ENCODE measurements around the gene CLBA1.
A peak's percentile ranks its signal among the peaks of the same experiment; 100 is the strongest.
"Not testable (repeated sequence)": the region's sequence is repeated elsewhere in the genome, so short reads cannot be mapped to it uniquely, and the experiment has no call there.

Gene CLBA1

DNA sequence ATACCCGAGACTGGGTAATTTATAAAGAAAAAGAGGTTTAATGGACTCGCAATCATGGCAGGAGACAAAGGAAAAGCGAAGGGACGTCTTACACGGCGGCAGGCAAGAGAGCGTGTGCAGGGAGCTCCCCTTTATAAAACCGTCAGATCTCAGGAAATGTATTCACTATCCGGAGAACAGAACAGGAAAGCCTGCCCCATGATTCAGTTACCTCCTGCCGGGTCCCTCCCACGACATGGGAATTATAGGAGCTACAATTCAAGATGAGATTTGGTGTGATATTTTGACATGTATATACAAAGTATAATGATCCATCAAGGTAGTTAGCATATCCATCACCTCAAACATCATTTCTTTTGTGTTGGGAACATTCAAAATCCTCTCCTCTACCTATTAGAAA, 37.6 kb downstream of the CLBA1 start:
- DNase-seq (ENCODE audit: low read depth): no peak

DNA sequence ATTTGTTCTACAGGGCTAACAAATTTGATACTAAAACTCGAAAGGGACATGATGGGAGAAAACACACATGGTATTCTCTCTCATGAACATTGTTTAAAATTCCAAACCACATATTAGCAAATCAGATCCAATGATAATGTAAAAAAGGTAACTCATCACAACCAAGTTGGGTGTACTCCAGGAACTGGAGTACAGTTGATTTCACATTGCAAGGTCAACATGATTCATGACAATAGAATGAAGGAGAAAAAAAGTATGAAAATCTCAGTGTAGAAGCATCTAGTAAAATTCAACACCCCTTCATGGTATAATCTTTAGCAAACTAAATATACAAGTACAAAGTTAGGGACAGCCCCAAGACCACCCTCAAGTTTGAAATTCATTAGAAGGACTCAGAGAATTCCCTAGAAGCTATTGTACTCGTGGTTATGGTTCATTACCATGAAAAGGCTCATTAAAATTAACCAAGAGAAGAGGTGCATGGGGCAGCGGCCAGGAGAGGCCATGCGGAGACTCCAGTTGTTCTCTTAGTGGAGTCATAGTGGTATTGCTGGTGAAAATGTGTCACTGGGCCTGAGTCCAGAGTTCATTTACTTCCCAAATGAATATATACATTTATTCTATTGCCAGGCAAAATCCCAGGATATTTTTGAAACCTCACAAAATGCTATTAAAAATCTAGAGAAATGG, 38.3 kb downstream of the CLBA1 start:
- no peak for DNase-seq (ENCODE audit: low read depth)

DNA sequence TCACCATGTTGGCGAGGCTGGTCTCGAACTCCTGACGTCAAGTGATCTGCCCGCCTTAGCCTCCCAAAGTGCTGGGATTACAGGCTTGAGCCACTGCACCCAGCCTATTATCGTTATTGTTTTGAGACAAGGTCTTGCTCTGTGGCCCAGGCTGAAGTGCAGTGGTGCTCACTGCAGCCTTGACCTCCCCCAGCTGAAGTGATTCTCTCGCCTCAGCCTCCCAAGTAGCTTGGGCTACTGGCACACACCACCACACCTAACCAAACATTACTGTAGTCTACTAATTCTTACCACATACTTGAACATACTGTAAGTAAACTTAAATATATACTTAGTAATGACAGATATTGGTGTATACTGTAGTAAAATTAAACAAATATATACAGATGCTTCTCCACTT, 39.8 kb downstream of the CLBA1 start:
- no peak for DNase-seq (ENCODE audit: low read depth)

- no peak for DNase-seq (ENCODE audit: low read depth)
These were observed 40.6 kb downstream of the CLBA1 start for GRCh38 chr14:105026033-105026785.

GRCh38 chr14:105026802-105027563, 41.4 kb downstream of the CLBA1 start:
- DNase-seq (ENCODE audit: low read depth): peak; percentile 61

DNA sequence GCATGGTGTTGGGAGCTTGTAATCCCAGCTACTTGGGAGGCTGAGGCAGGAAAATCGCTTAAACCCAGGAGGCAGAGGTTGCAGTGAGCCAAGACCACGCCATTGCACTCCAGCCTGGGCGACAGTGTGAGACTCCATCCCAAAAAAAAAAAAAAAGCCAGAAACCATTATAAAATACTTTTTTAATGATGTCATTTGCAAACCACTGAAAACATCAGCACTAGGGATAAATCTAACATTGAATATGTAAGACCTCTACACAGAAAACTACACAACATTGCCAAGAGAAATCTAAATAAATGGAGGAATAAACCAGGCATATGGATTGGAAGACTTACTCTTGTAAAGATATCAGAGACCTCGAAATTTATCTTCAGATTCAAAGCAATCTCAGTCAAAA, 42.1 kb downstream of the CLBA1 start:
- DNase-seq (ENCODE audit: low read depth): not testable (repeated sequence)

- no peak for DNase-seq (ENCODE audit: low read depth)
These were observed 42.8 kb downstream of the CLBA1 start for GRCh38 chr14:105028251-105028927.

DNA sequence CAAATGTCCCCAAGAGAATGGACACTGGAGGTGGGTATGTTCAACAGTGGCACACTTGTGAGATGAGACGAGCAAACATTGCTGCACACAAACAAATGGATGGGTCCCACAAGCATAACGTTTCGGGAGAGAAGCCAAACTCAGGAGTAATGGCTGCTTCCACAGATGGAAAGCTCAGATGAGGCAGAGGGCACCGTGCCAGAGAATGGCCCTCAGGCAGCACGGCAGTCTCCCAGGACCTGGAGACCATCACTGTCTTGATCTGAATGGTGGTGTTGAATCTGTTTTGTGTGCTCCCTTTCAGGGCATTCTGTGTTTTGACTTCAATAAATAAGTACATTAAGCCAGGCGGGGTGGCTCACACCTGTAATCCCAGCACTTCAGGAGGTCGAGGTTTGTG, 43.8 kb downstream of the CLBA1 start:
- no peak for DNase-seq (ENCODE audit: low read depth)

DNA sequence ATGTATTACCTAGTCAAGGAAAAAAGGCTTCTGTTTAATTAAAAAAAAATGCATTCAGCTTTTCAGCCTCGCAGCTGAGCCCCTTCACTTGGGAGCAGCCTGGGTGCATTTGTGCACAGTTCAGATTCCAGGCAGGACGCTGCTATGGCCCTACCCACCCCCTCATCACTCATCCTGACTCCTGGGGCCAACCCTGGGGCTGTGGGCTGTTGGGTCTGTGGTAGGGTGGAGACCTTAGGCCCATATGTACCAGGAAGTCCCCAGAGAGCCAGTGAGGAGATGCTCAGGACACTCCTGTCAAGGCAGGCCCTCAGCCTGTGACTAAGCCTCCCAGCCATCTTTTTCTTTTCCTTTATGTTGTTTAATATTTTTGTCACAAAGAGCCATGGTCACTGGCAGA, 44.6 kb downstream of the CLBA1 start:
- DNase-seq (ENCODE audit: low read depth): no peak

DNA sequence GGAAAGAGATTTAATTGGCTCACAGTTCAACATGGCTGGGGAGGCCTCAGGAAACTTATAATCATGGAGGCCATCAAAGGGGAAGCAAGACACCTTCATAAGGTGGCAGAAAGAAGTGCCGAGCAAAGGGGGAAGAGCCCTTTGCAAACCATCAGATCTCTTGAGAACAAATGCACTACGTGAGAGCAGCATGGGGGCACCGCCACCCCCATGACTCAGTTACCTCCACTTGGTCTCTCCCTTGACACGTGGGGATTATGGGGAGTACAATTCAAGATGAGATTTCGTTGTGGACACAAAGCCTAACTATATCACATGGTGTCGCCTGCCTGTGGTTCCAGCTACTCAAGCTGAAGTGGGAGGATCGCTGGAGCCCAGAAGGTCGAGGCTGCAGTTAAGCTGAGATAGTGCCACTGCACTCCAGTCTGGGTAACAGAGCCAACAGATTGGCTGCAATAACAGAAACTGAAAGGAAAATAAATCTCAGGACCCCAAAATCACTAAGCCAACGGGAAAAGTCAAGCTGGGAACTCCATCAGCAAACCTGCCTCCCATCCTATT, 45.3 kb downstream of the CLBA1 start:
- no peak for DNase-seq (ENCODE audit: low read depth)

GRCh38 chr14:105032451-105032901, 46.9 kb downstream of the CLBA1 start:
- DNase-seq (ENCODE audit: low read depth): not testable (repeated sequence)

GRCh38 chr14:105033412-105033900, 47.9 kb downstream of the CLBA1 start:
- not testable (repeated sequence) for DNase-seq (ENCODE audit: low read depth)

- no peak for DNase-seq (ENCODE audit: low read depth)
These were observed 48.9 kb downstream of the CLBA1 start for GRCh38 chr14:105034315-105035039.

GRCh38 chr14:105035616-105036015, 50.0 kb downstream of the CLBA1 start:
- DNase-seq (ENCODE audit: low read depth): not testable (repeated sequence)

DNA sequence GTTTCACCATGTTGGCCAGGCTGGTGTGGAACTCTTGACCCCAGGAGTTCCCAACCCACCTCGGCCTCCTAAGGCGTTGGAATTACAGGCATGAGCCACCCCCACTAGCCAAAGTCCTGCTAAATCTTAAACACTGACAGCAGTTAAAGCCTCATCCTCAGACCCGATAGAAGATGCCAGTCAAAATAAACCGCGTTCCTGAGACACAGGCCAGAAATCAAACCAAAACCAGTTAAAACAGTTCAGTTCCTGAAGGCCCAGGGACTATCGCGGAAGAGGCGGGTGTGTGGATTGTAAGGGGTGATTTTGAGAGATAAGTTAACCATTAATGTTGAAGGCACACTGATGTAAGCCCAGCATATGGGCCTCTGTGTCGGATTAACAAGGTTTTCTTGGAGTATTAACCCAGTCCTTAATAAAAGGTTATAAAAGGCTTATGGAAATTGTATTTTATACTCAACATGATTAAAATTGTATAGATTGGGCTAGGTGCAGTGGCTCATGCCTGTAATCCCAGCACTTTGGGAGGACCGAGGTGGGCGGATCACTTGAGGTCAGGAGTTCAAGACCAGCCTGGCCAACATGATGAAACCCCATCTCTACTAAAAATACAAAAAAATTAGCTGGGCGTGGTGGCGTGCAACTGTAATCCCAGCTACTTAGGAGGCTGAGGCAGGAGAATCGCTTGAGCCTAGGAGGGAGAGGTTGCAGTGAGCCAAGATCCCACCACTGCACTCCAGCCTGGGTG, 54.0 kb downstream of the CLBA1 start:
- DNase-seq (ENCODE audit: low read depth): no peak

- DNase-seq (ENCODE audit: low read depth): no peak
These were observed 56.5 kb downstream of the CLBA1 start for GRCh38 chr14:105041841-105042765.

DNA sequence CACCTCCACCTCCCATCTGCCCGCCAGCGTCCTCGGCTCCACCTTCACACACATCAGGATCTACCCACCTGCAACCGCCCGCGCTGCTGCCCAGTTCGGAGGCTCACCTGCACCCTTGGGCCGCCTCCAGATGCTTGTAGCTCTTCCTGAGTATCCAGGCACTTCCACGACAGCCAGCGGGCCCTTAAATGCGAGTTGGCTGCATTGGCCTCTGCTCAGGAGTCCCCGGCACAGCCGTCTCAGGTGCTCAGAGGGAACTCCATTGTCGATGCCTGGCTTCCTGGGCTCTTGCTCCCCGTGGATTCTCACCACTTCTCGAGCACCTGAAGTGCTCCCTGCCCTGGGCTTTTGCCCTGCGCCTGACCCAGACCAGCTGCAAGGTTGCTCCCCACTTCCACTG, 57.2 kb downstream of the CLBA1 start:
- DNase-seq (ENCODE audit: low read depth): no peak

DNA sequence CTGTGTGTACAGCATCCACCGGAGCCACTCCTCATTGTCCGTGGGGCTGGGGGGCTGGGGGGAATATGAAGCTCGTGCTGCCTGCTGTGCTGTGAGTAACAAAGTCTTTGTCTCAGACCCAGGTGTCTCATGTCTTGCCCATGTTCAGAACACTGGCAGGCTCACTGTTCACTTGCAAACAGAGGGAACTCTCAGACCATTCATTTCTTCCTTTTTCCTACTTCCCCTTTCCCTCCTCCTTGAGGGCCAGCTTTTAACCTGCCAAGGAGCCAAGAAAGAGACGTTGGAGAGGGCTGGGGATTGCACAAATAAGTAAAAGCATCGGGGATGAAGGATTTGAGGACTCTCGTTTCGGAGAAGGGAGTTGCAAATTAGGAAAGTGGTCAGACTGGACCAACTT, 58.1 kb downstream of the CLBA1 start:
- DNase-seq (ENCODE audit: low read depth): no peak
